GM19043 (cell line): ENCODE data around the gene GPR4.

Source experiments
- ATAC-seq: cut with Tn5 transposase; IDR thresholded peaks from one replicate; pipeline ENCODE4 v1.9.1; 2021; ENCODE audit warnings: low read depth; ENCODE audit not compliant: unreplicated experiment

Gene GPR4

GRCh38 chr19:45590300-45591003, 11.6 kb downstream of the GPR4 start:
- ATAC-seq: no peak

- no peak for ATAC-seq
Measured at GRCh38 chr19:45589768-45590167, 12.2 kb downstream of the GPR4 start.

GRCh38 chr19:45587873-45588272, 14.1 kb downstream of the GPR4 start:
- no peak for ATAC-seq

- no peak for ATAC-seq
Measured at GRCh38 chr19:45585158-45585577, 16.8 kb downstream of the GPR4 start.

GRCh38 chr19:45584332-45585157, 17.5 kb downstream of the GPR4 start, which contains the start of gene OPA3:
Gene OPA3 (minus strand): TSS chr19:45584802. CDS start chr19:45584764, 38 bp downstream.
- ATAC-seq: peak; percentile 83

- ATAC-seq: no peak
Measured at GRCh38 chr19:45581576-45581975, 20.4 kb downstream of the GPR4 start.

- no peak for ATAC-seq
Measured at GRCh38 chr19:45578861-45579260, 23.2 kb downstream of the GPR4 start.

- ATAC-seq: no peak
Measured at GRCh38 chr19:45577111-45577905, 24.7 kb downstream of the GPR4 start.

- ATAC-seq: no peak
Measured at GRCh38 chr19:45576682-45577081, 25.3 kb downstream of the GPR4 start.

- no peak for ATAC-seq
Measured at GRCh38 chr19:45575216-45575615, 26.8 kb downstream of the GPR4 start.

GRCh38 chr19:45574526-45574925, 27.5 kb downstream of the GPR4 start:
- ATAC-seq: no peak

GRCh38 chr19:45571457-45572220, 30.4 kb downstream of the GPR4 start:
- ATAC-seq: no peak

GRCh38 chr19:45569619-45570421, 32.2 kb downstream of the GPR4 start:
- ATAC-seq: no peak

- no peak for ATAC-seq
Measured at GRCh38 chr19:45568732-45569131, 33.3 kb downstream of the GPR4 start.

GRCh38 chr19:45567609-45568008, 34.4 kb downstream of the GPR4 start:
- no peak for ATAC-seq

GRCh38 chr19:45564131-45564780, 37.8 kb downstream of the GPR4 start:
- no peak for ATAC-seq

- ATAC-seq: no peak
Measured at GRCh38 chr19:45560686-45561085, 41.3 kb downstream of the GPR4 start.

- no peak for ATAC-seq
Measured at GRCh38 chr19:45560038-45560437, 42.0 kb downstream of the GPR4 start.

- ATAC-seq: no peak
Measured at GRCh38 chr19:45558399-45558878, 43.6 kb downstream of the GPR4 start.
